Activated T-cell treated with anti-CD3 and anti-CD28 coated beads, Interleukin-2, amount 50 U/mL, for 48 hours (primary cell): ENCODE data around the gene HBA2.
A peak's percentile ranks its signal among the peaks of the same experiment; 100 is the strongest.
"Not testable (repeated sequence)": the region's sequence is repeated elsewhere in the genome, so short reads cannot be mapped to it uniquely, and the experiment has no call there.

Experiments
- DNase-seq, 2 experiments: peaks; one replicate each; pipeline ENCODE4 v3.0.0-alpha.2; 2020

The HBA2 gene

GRCh38 chr16:159136-159849 lies 13.4 kb upstream of the HBA2 start:
- no peak for DNase-seq

GRCh38 chr16:160242-160641 lies 12.4 kb upstream of the HBA2 start:
- not testable (repeated sequence) for DNase-seq

- no peak for DNase-seq
Observed at GRCh38 chr16:160691-161190, 11.9 kb upstream of the HBA2 start.

GRCh38 chr16:162271-162991 lies 10.2 kb upstream of the HBA2 start:
- DNase-seq = no peak

GRCh38 chr16:163139-163538 lies 9.5 kb upstream of the HBA2 start:
- not testable (repeated sequence) for DNase-seq

- not testable (repeated sequence) for DNase-seq
Observed at GRCh38 chr16:163696-164095, 9.0 kb upstream of the HBA2 start.

- DNase-seq = not testable (repeated sequence)
Observed at GRCh38 chr16:164134-164823, 8.4 kb upstream of the HBA2 start.

GRCh38 chr16:164827-165538 lies 7.7 kb upstream of the HBA2 start:
- DNase-seq = peak in 1 of 2 experiments; percentile 39

- peak in 1 of 2 experiments; percentile 44 for DNase-seq
Observed at GRCh38 chr16:165539-166374, 6.9 kb upstream of the HBA2 start, which contains the start of gene HBM. Gene HBM, plus strand, starts transcription at chr16:165978. Its CDS starts 20 bp downstream, at chr16:165998.

- no peak for DNase-seq
Observed at GRCh38 chr16:166375-167121, 6.1 kb upstream of the HBA2 start.

GRCh38 chr16:167122-167690 lies 5.5 kb upstream of the HBA2 start:
- no peak for DNase-seq

GRCh38 chr16:168424-168823 lies 4.3 kb upstream of the HBA2 start:
- DNase-seq = no peak

GRCh38 chr16:169014-169413 lies 3.7 kb upstream of the HBA2 start:
- DNase-seq = no peak

GRCh38 chr16:170088-170507 lies 2.6 kb upstream of the HBA2 start:
- DNase-seq = not testable (repeated sequence)

GRCh38 chr16:170788-171187 lies 1.9 kb upstream of the HBA2 start:
- no peak for DNase-seq

- not testable (repeated sequence) for DNase-seq
Observed at GRCh38 chr16:173211-173854, 657 bp downstream of the HBA2 start.

GRCh38 chr16:173928-174769 lies 1.5 kb downstream of the HBA2 start:
- not testable (repeated sequence) for DNase-seq

GRCh38 chr16:175011-175949 lies 2.6 kb downstream of the HBA2 start:
- no peak for DNase-seq
